ENCODE data around the gene TMEM184B. TPM values are rescaled to one million over a fixed set of nuclear protein-coding genes. Genes with fewer than 3 reads are reported as not detected.

The TMEM184B gene
- total RNA-seq, 4 donors from 2014 or later = 27.9 to 67.4 (median 40.7) TPM

- intact Hi-C loops (cut with DNase I; ENCODE audit: low total_unique reads) = no loop called here
- no peak overlapping the region for H3K4me3 ChIP-seq (ENCODE audit: low read depth, poor library complexity, severe bottlenecking)
- TF ChIP-seq POLR2A (IDR thresholded peaks at IDR 0.05) = no peak
- no peak for TF ChIP-seq CTCF (IDR thresholded peaks at IDR 0.05)
- DNase-seq (ENCODE audit: low spot score in 2 of 2) = peak; percentile 72 to 95
- 66 to 69% methylated on average over 15 of the region's 15 CpGs for WGBS, 2 donors
Observed at GRCh38 chr22:38205261-38206128, 67.3 kb downstream of the TMEM184B start.

DNA sequence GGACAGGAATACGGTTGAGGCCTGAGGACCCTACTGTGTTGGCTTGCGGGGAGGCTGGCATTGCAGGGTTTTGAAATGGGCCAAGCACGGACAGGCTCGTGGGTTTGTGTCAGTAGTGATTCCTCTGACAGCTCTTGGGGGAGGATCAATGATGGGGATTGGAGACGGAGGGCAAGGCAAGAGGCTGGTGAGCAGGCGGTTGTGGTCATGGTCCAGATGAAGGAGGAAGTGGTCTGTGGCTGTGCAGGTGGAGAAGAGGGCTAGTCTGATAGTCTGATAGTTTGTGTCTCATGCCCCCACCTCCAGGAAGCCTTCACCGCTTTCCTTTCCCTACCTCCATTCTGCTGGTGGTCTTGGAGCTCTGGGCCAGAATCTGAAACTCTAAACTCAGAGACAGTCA is 68.0 kb downstream of the TMEM184B start:
- 65 to 77% methylated on average over 7 of the region's 7 CpGs for WGBS, 2 donors
- H3K4me3 ChIP-seq (ENCODE audit: low read depth, poor library complexity, severe bottlenecking) = no peak overlapping the region
- intact Hi-C loops (cut with DNase I; ENCODE audit: low total_unique reads) = no loop called here
- no peak for DNase-seq (ENCODE audit: low spot score in 2 of 2)
- TF ChIP-seq CTCF (IDR thresholded peaks at IDR 0.05) (no peak), POLR2A (IDR thresholded peaks at IDR 0.05) (no peak)

GRCh38 chr22:38203855-38204514 is 68.8 kb downstream of the TMEM184B start:
- no peak overlapping the region for H3K4me3 ChIP-seq (ENCODE audit: low read depth, poor library complexity, severe bottlenecking)
- no peak for TF ChIP-seq CTCF (IDR thresholded peaks at IDR 0.05)
- TF ChIP-seq POLR2A (IDR thresholded peaks at IDR 0.05) = no peak
- 84 to 85% methylated on average over 3 of the region's 3 CpGs for WGBS, 2 donors
- no peak for DNase-seq (ENCODE audit: low spot score in 2 of 2)
- intact Hi-C loops (cut with DNase I; ENCODE audit: low total_unique reads) = no loop called here

DNA sequence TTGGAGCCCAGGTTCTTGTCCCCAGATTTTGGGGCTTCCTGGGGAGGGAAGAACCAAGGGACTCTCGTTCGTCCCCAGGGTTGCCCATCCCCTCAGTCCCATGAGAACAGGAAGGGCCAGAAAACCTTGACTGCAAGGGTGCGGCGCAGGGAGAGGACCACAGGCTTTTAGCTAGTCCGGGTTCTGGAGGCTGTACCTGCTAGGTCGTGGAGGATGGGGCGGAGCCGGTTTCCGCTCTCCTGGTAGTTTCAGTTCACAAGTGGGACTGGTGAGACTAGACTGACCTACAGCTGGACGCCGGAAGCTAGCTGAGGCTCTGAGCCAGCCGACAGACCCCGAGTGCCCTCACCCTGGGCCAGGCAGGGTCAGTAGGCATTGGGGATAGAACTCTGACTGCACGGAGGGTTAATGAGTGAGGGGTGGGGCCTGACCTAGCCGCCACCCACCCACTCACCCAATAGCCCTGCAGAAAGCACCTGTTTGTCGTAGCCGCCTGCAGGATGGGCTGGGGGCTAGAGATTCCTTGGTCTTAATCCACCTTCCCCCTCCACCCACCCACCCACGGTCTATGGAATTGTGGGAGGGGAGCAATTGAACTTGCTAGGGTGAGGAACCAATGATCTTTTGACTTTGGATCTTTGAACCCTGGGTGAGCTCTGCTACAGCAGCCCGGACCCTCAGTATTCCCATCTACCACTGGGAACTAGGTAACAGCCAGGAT is 69.6 kb downstream of the TMEM184B start:
- TF ChIP-seq CTCF (IDR thresholded peaks at IDR 0.05) (no peak), POLR2A (IDR thresholded peaks at IDR 0.05) (no peak)
- WGBS, 2 donors = 10 to 16% methylated on average over 13 to 18 of the region's 19 CpGs
- H3K4me3 ChIP-seq (ENCODE audit: low read depth, poor library complexity, severe bottlenecking) = peak overlapping the region; percentile 64
- DNase-seq (ENCODE audit: low spot score in 2 of 2) = peak; percentile 65 to 94
- intact Hi-C loops (cut with DNase I; ENCODE audit: low total_unique reads) = no loop called here

DNA sequence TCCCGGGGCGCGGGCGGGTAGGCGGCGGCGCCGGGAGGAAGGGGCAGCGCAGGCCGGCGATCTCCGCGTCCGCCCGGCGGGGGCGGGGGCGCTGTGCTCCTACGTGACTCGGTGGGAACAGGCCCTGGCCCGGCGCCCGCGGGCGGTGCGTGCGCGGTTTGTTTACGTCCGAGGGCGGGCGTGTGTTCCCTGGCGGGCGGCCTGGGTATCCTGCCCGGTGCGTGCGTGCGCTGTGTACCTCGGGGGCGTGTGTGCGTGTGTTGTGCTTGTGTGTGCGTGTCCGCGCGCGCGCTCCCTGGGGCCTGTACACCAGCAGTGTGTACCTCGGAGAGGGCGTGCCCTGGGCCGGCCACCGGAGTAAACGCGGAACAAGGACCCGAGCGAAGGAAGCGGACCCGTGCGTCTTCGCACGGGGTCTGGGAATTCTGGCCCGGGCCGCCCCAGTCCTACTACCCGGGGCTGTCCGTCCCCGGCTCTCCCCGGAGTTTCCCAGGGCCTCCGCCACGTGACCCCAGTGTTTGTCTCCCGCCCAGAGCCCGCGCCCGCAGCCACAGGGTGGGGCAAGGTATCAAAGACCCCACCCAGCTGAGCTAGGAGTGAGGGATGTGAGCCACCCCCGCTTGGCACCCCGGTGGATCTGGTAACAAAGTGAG is 70.2 kb downstream of the TMEM184B start:
- 0 to 1% methylated on average over 20 to 42 of the region's 74 CpGs for WGBS, 2 donors
- intact Hi-C loops (cut with DNase I; ENCODE audit: low total_unique reads) = no loop called here
- TF ChIP-seq CTCF (IDR thresholded peaks at IDR 0.05) = no peak
- TF ChIP-seq POLR2A (IDR thresholded peaks at IDR 0.05) = no peak
- peak; percentile 89 to 98 for DNase-seq (ENCODE audit: low spot score in 2 of 2)
- peak overlapping the region; percentile 64 for H3K4me3 ChIP-seq (ENCODE audit: low read depth, poor library complexity, severe bottlenecking)
